Ectodermal cell (in vitro differentiated cells): ENCODE measurements around the gene PDCD6IP. TPM values are rescaled to one million over a fixed set of nuclear protein-coding genes. Genes with fewer than 3 reads are reported as not detected.
"Not testable (repeated sequence)": the region's sequence is repeated elsewhere in the genome, so short reads cannot be mapped to it uniquely, and the experiment has no call there.

Experiments
- H3K27ac ChIP-seq: 2 replicates; pipeline ENCODE4 v1.7.0; 2013; ENCODE audit warnings: mild to moderate bottlenecking, low read depth, low read length; ENCODE audit not compliant: insufficient read depth, poor library complexity, severe bottlenecking
- H3K27me3 ChIP-seq: 2 replicates; pipeline ENCODE4 v1.7.0; 2013; ENCODE audit warnings: mild to moderate bottlenecking, low read length; ENCODE audit not compliant: insufficient read depth, control insufficient read depth, poor library complexity, severe bottlenecking
- H3K36me3 ChIP-seq: one replicate; pipeline ENCODE4 v1.7.0; 2013; ENCODE audit warnings: low read length; ENCODE audit not compliant: control insufficient read depth, insufficient read depth
- H3K4me1 ChIP-seq: one replicate; pipeline ENCODE4 v1.7.0; 2013; ENCODE audit warnings: low read length; ENCODE audit not compliant: control insufficient read depth, insufficient read depth
- H3K4me3 ChIP-seq: 2 replicates; pipeline ENCODE4 v1.7.0; 2013; ENCODE audit warnings: low read depth, low read length, control low read depth; ENCODE audit not compliant: insufficient read depth
- H3K9me3 ChIP-seq: 2 replicates; pipeline ENCODE4 v1.7.0; 2013; ENCODE audit warnings: mild to moderate bottlenecking, low read length, moderate library complexity; ENCODE audit not compliant: control insufficient read depth
- WGBS, 2 experiments: methylation state at CpG; one replicate each; pipeline ENCODE4 v1.1.7; 2013; ENCODE audit warnings: missing lambda C conversion rate in 2 of 2; 5-methylcytosine and 5-hydroxymethylcytosine counted together
- polyA plus RNA-seq, 4 experiments: library from polyadenylated mRNA; stranded (reverse); fragments of 50-300 nt; gene quantifications; one replicate each; pipeline ENCODE4 v1.2.3, GENCODE V29; 2013

The PDCD6IP gene, protein sequence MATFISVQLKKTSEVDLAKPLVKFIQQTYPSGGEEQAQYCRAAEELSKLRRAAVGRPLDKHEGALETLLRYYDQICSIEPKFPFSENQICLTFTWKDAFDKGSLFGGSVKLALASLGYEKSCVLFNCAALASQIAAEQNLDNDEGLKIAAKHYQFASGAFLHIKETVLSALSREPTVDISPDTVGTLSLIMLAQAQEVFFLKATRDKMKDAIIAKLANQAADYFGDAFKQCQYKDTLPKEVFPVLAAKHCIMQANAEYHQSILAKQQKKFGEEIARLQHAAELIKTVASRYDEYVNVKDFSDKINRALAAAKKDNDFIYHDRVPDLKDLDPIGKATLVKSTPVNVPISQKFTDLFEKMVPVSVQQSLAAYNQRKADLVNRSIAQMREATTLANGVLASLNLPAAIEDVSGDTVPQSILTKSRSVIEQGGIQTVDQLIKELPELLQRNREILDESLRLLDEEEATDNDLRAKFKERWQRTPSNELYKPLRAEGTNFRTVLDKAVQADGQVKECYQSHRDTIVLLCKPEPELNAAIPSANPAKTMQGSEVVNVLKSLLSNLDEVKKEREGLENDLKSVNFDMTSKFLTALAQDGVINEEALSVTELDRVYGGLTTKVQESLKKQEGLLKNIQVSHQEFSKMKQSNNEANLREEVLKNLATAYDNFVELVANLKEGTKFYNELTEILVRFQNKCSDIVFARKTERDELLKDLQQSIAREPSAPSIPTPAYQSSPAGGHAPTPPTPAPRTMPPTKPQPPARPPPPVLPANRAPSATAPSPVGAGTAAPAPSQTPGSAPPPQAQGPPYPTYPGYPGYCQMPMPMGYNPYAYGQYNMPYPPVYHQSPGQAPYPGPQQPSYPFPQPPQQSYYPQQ
- polyA plus RNA-seq (2013, experiment 1 of 4): 95.4 TPM
- 87.4 TPM for polyA plus RNA-seq (2013, experiment 2 of 4)
- polyA plus RNA-seq (2013, experiment 3 of 4): 74.5 TPM
- 80.0 TPM for polyA plus RNA-seq (2013, experiment 4 of 4)

DNA sequence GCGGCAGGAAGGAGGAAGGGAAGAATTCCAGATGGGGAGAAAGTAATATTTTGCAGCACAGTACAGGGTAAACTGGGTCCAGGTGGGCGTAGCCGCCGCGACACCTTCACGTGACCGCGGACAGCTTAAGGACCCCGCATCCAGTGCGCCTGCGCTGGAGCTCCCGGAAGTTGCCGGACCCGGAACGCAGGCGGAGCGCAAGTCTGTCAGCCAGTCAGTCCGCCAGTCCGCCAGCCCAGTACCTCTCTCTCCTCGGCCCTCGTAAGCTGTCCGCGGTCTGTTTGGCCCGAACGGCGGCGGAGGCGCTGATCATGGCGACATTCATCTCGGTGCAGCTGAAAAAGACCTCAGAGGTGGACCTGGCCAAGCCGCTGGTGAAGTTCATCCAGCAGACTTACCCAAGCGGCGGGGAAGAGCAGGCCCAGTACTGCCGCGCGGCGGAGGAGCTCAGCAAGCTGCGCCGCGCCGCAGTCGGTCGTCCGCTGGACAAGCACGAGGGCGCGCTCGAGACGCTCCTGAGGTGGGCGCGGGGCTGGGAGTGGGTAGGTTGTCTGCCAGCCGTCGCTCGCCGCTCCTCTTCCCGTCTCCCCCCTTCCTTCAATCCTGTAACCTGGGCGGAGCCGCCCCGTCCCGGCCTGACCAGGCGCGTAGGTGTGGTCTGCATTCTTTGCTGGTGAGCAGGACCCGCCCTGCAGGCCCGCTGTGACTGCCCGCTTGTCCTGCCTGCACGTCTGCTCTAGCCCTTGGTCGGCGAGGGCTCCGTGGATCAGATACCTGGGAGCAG is at the start of gene PDCD6IP:
TSS of gene PDCD6IP (plus strand) at position 213 of the 784 bp plus-strand sequence. CDS start at position 312, 99 bp downstream.
- 0% methylated on average over 69 of the region's 69 CpGs for WGBS, 2 experiments
- Histone ChIP-seq H3K9me3 (no peaks in the 10 kb centered on the region), H3K27me3 (no peaks in the 10 kb centered on the region), H3K36me3 (no peaks in the 10 kb centered on the region), H3K4me1 (peaks cover 4% of the 10 kb centered on the region), H3K27ac (peak within 1 kb of the TSS; percentile 88), H3K4me3 (peak within 1 kb of the TSS; percentile 86)

DNA sequence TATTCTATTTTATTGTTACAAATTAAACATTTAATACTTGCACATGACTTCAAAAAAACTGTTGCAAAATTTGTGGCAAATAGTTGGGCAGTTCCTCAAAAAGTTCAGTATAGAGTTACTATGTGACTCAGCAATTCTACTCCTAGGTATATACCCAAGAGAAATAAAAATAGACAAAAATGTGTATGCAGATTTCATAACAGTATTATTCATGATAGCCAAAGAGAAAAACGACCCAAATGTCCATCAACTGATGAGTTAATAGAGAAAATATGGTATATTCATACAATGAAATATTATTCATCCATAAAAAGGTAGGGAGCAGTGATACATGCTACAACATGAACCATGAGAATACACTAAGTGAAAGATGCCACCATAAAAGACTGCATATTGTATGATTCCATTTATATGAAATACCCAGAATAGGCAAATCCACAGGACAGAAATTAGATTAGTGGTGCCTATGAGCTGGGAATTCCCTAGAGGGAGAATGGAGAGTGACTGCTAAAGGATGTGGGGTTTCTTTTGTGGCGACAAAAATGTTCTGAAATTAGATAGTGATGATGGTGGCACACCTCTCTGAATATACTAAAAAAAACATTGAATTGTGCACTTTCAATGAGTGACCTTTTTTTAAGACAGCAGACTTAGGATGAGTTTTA is 48.8 kb upstream of the PDCD6IP start:
- Histone ChIP-seq H3K27ac (no peak overlapping the region), H3K4me3 (no peak overlapping the region), H3K9me3 (no peaks in the 10 kb centered on the region), H3K36me3 (no peaks in the 10 kb centered on the region), H3K27me3 (no peaks in the 10 kb centered on the region), H3K4me1 (no peaks in the 10 kb centered on the region)
- 100% methylated on average over 1 of the region's 2 CpGs for WGBS, 2 experiments

DNA sequence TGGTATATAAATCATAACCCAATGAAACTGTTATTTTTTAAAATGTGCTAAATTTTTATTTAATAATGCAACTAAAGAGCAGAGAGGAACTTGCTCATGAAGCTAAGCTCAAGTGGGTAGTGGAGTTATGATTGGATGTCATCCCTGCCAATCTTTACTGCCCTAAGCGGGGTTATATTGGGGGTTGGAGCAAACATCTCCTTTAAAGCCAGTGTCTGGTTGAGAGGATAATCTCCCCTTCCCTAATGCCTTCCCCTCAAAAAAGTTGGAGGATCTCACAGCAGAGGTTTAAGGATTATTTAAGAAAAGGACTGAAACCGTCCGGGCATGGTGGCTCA is 48.2 kb upstream of the PDCD6IP start:
- Histone ChIP-seq H3K4me3 (no peak overlapping the region), H3K27me3 (no peaks in the 10 kb centered on the region), H3K9me3 (no peaks in the 10 kb centered on the region), H3K27ac (no peak overlapping the region), H3K4me1 (no peaks in the 10 kb centered on the region), H3K36me3 (no peaks in the 10 kb centered on the region)
- WGBS, 2 experiments: 94 to 97% methylated on average over 3 of the region's 3 CpGs

GRCh38 chr3:33751336-33751735 is 47.1 kb upstream of the PDCD6IP start:
- H3K4me3 ChIP-seq: no peak overlapping the region
- no peak overlapping the region for H3K27ac ChIP-seq
- no peaks in the 10 kb centered on the region for H3K27me3 ChIP-seq
- 100% methylated on average over 1 of the region's 2 CpGs; no CpG with 5 or more reads in 1 of the 2 experiments for WGBS, 2 experiments
- H3K36me3 ChIP-seq: no peaks in the 10 kb centered on the region
- no peaks in the 10 kb centered on the region for H3K9me3 ChIP-seq
- H3K4me1 ChIP-seq: no peaks in the 10 kb centered on the region

GRCh38 chr3:33754391-33754790 is 44.0 kb upstream of the PDCD6IP start:
- not testable (repeated sequence) for H3K36me3 ChIP-seq, H3K27me3 ChIP-seq, H3K4me1 ChIP-seq, H3K4me3 ChIP-seq, H3K9me3 ChIP-seq, H3K27ac ChIP-seq
- 88 to 95% methylated on average over 1 of the region's 1 CpG for WGBS, 2 experiments

DNA sequence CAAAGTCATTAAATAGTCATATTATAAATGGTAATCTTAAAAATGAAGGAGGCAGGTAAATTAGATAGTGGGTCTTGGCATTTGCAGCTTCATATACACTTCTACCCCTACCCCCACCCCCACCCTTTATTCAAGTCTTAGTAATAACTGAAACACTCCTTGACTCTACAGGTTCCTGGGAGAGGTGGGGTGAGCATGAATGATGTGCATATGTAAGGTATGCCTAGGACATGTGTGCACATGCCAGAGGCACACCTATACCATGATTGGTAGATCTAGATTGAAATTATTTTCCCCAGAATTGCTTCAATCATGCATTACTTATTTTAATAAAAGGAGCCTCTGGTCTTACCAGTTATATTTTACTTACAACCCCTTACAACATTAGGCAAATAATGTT is 40.1 kb upstream of the PDCD6IP start:
- H3K27ac ChIP-seq: no peak overlapping the region
- H3K4me1 ChIP-seq: no peaks in the 10 kb centered on the region
- no peaks in the 10 kb centered on the region for H3K27me3 ChIP-seq
- H3K36me3 ChIP-seq: no peaks in the 10 kb centered on the region
- no peak overlapping the region for H3K4me3 ChIP-seq
- H3K9me3 ChIP-seq: no peaks in the 10 kb centered on the region

GRCh38 chr3:33758864-33759263 is 39.6 kb upstream of the PDCD6IP start:
- Histone ChIP-seq H3K9me3 (no peaks in the 10 kb centered on the region), H3K27ac (no peak overlapping the region), H3K27me3 (no peaks in the 10 kb centered on the region), H3K4me1 (no peaks in the 10 kb centered on the region), H3K4me3 (no peak overlapping the region), H3K36me3 (no peaks in the 10 kb centered on the region)
- 91 to 96% methylated on average over 2 of the region's 2 CpGs for WGBS, 2 experiments

- 93 to 94% methylated on average over 9 of the region's 9 CpGs for WGBS, 2 experiments
- Histone ChIP-seq H3K4me1 (no peaks in the 10 kb centered on the region), H3K9me3 (no peaks in the 10 kb centered on the region)
Observed at GRCh38 chr3:33768578-33769330, 29.7 kb upstream of the PDCD6IP start.

GRCh38 chr3:33773637-33774036 is 24.8 kb upstream of the PDCD6IP start:
- WGBS, 2 experiments: 77 to 85% methylated on average over 1 to 2 of the region's 2 CpGs
- H3K4me1 ChIP-seq: no peaks in the 10 kb centered on the region
- H3K27ac ChIP-seq: no peak overlapping the region
- H3K36me3 ChIP-seq: no peaks in the 10 kb centered on the region
- H3K27me3 ChIP-seq: no peaks in the 10 kb centered on the region
- no peak overlapping the region for H3K4me3 ChIP-seq
- H3K9me3 ChIP-seq: no peaks in the 10 kb centered on the region

More at GRCh38 chr3:33768578-33769330, 29.7 kb upstream of the PDCD6IP start:
- H3K4me3 ChIP-seq: no peak overlapping the region
- no peaks in the 10 kb centered on the region for H3K36me3 ChIP-seq
- H3K27me3 ChIP-seq: no peaks in the 10 kb centered on the region
- no peak overlapping the region for H3K27ac ChIP-seq
